ENCODE data around the gene DTD1.
A peak's percentile ranks its signal among the peaks of the same experiment; 100 is the strongest.

Gene DTD1

GRCh38 chr20:18647777-18648176, 59.9 kb downstream of the DTD1 start:
- Histone ChIP-seq H3K27ac (no peak overlapping the region), H3K36me3 (replicated peaks) (no peaks in the 10 kb centered on the region), H3K4me3 (ENCODE audit: low read depth, low read length) (no peak overlapping the region), H3K27me3 (replicated peaks) (no peaks in the 10 kb centered on the region)
- TF ChIP-seq CTCF (IDR thresholded peaks at IDR 0.05; ENCODE audit: low read depth, low read length, missing control alignments) = no peak
- in situ Hi-C loops (cut with HindIII; ENCODE audit: low pct_ligation_motif_present, low sequenced_read_pairs) = loop anchor here (25.0 kb wide), 1 partner anchor 140 kb away; no protein-coding TSS in a partner anchor
- no peak for DNase-seq

- Histone ChIP-seq H3K36me3 (replicated peaks) (no peaks in the 10 kb centered on the region), H3K27ac (no peak overlapping the region), H3K4me3 (ENCODE audit: low read depth, low read length) (no peak overlapping the region), H3K27me3 (replicated peaks) (no peaks in the 10 kb centered on the region)
- no peak for TF ChIP-seq CTCF (IDR thresholded peaks at IDR 0.05; ENCODE audit: low read depth, low read length, missing control alignments)
- no peak for DNase-seq
- in situ Hi-C loops (cut with HindIII; ENCODE audit: low pct_ligation_motif_present, low sequenced_read_pairs) = no loop called here
Observed at GRCh38 chr20:18650224-18650623, 62.4 kb downstream of the DTD1 start.

- no peak overlapping the region for H3K27ac ChIP-seq
- TF ChIP-seq CTCF (IDR thresholded peaks at IDR 0.05; ENCODE audit: low read depth, low read length, missing control alignments) = no peak
- in situ Hi-C loops (cut with HindIII; ENCODE audit: low pct_ligation_motif_present, low sequenced_read_pairs) = no loop called here
- no peaks in the 10 kb centered on the region for H3K27me3 ChIP-seq (replicated peaks)
- H3K4me3 ChIP-seq (ENCODE audit: low read depth, low read length) = no peak overlapping the region
- no peak for DNase-seq
- H3K36me3 ChIP-seq (replicated peaks) = no peaks in the 10 kb centered on the region
Observed at GRCh38 chr20:18653736-18654447, 66.0 kb downstream of the DTD1 start.

- in situ Hi-C loops (cut with HindIII; ENCODE audit: low pct_ligation_motif_present, low sequenced_read_pairs) = no loop called here
- DNase-seq = no peak
- Histone ChIP-seq H3K27me3 (replicated peaks) (no peaks in the 10 kb centered on the region), H3K36me3 (replicated peaks) (no peaks in the 10 kb centered on the region), H3K4me3 (ENCODE audit: low read depth, low read length) (no peak overlapping the region), H3K27ac (no peak overlapping the region)
- TF ChIP-seq CTCF (IDR thresholded peaks at IDR 0.05; ENCODE audit: low read depth, low read length, missing control alignments) = no peak
Observed at GRCh38 chr20:18654448-18654773, 66.6 kb downstream of the DTD1 start.

GRCh38 chr20:18657575-18657974, 69.7 kb downstream of the DTD1 start:
- no peak for TF ChIP-seq CTCF (IDR thresholded peaks at IDR 0.05; ENCODE audit: low read depth, low read length, missing control alignments)
- no peaks in the 10 kb centered on the region for H3K27me3 ChIP-seq (replicated peaks)
- no peaks in the 10 kb centered on the region for H3K36me3 ChIP-seq (replicated peaks)
- in situ Hi-C loops (cut with HindIII; ENCODE audit: low pct_ligation_motif_present, low sequenced_read_pairs) = no loop called here
- no peak overlapping the region for H3K4me3 ChIP-seq (ENCODE audit: low read depth, low read length)
- peak; percentile 79 for DNase-seq
- peak overlapping the region; percentile 38 for H3K27ac ChIP-seq

Measured in brain microvascular endothelial cell (primary cell).